PC-9 (cell line): ENCODE data around the gene OR5K3.

Experiments used
- EZH2 ChIP-seq: fragments of 200-600 bp; sonication (generic); IDR thresholded peaks from 2 replicates; pipeline ENCODE4 v1.8.0; 2017; ENCODE audit warnings: antibody characterized with exemption, low read depth
- TF ChIP-seq, protein P1 (sequence below): fragments of 200-600 bp; sonication (generic); conservative IDR thresholded peaks from 2 replicates; pipeline ENCODE4 v1.6.1; 2017; ENCODE audit warnings: mixed run types, antibody characterized with exemption, mild to moderate bottlenecking, moderate library complexity

DNA sequence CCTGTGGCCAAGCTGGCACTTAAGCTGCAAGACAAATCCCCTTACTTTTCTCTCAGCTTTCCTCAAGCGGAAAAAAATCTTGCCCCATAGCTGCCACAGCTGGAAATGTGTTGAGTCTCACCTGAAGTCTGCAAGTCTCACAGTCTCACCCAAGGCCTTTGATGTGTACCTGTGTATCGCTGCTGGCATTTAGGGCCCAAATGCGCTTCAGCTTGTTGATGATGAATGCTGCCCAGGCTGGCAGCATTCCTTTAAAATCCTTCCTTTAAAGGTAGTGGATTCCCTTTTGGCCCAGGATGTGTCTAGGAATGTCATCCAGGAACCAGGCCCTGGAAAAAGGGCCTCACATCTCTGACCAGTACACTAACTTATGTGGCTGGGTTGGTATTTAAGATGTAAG is 29.8 kb upstream of the OR5K3 start:
- TF ChIP-seq, protein P1, sequence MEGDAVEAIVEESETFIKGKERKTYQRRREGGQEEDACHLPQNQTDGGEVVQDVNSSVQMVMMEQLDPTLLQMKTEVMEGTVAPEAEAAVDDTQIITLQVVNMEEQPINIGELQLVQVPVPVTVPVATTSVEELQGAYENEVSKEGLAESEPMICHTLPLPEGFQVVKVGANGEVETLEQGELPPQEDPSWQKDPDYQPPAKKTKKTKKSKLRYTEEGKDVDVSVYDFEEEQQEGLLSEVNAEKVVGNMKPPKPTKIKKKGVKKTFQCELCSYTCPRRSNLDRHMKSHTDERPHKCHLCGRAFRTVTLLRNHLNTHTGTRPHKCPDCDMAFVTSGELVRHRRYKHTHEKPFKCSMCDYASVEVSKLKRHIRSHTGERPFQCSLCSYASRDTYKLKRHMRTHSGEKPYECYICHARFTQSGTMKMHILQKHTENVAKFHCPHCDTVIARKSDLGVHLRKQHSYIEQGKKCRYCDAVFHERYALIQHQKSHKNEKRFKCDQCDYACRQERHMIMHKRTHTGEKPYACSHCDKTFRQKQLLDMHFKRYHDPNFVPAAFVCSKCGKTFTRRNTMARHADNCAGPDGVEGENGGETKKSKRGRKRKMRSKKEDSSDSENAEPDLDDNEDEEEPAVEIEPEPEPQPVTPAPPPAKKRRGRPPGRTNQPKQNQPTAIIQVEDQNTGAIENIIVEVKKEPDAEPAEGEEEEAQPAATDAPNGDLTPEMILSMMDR: no peak
- TF ChIP-seq EZH2: no peak
